ENCODE results near the gene UGT2B10.
"Not testable (repeated sequence)": the region's sequence is repeated elsewhere in the genome, so short reads cannot be mapped to it uniquely, and the experiment has no call there.

UGT2B10 gene

GRCh38 chr4:68815617-68816409 is at the start of gene UGT2B10:
UGT2B10 (plus strand) TSS chr4:68815994; CDS start chr4:68816020, 26 bp downstream.
- DNase-seq = not testable (repeated sequence)

DNA sequence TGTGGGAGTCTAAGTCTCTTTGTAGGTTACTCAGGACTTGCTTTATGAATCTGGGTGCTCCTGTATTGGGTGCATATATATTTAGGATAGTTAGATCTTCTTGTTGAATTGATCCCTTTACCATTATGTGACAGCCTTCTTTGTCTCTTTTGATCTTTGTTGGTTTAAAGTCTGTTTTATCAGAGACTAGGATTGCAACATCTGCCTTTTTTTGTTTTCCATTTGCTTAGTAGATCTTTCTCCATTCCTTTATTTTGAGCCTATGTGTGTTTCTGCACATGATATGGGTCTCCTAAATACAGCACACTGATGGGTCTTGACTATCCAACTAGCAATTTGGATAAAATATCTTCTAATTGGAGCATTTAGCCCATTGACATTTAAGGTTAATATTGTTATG is 44.0 kb upstream of the UGT2B10 start:
- not testable (repeated sequence) for DNase-seq

DNA sequence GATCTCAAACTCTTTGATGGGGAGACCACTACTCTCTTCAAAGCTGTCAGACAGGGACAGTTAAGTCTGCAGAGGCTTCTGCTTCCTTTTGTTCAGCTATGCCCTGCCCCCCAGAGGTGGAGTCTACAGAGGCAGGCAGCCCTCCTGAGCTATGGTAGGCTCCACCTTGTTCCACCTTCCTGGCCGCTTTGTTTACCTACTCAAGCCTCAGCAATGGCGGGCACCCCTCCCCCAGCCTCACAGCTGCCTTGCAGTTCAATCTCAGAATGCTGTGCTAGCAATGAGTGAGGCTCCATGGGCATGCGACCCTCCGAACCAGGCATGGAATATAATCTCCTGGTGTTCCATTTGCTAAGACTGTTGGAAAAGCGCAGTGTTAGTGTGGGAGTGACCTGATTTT is 42.1 kb upstream of the UGT2B10 start:
- DNase-seq = no peak

- no peak for DNase-seq
These were observed 35.6 kb upstream of the UGT2B10 start for GRCh38 chr4:68780232-68780631.

DNA sequence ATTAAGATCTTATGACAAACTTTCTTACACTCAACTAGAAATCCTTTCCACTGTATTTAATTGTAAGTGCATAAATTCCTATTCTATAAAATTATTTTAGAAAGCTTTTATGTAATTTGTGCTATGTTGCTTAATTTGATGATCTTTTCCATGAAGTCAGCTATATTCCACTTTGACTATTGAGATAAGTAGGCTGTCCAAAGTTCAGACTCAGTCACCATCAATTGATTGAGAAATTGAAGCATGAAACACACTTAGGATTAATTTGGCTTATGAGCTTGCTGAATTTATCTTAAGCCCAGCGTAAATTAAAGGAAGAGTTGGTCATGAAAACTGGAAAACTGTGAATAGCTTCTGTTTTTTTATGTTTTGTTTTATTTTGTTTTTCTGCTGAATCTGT is 18.7 kb upstream of the UGT2B10 start:
- DNase-seq = no peak

- DNase-seq = no peak
These were observed 18.2 kb upstream of the UGT2B10 start for GRCh38 chr4:68797618-68798017.

- DNase-seq = no peak
These were observed 12.8 kb upstream of the UGT2B10 start for GRCh38 chr4:68803013-68803412.

GRCh38 chr4:68808060-68808459 is 7.7 kb upstream of the UGT2B10 start:
- DNase-seq = no peak

DNA sequence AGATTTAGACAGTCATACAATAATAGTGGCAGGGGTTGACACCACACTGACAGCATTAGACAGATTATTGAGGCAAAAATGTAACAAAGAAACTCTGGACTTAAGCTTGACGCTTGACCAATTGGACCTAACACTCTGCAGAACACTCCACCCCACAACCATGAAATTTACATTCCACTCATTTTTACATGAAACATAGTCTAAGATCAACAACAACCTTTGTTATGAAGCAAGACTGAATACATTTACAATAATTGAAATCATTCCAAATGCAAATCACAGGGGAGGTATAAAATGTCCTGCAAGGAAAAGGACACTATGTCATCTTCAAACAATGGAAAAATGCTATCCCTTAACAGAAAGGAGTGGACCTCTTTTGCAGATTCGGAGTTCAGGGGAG is 4.9 kb upstream of the UGT2B10 start:
- DNase-seq = no peak

- DNase-seq = not testable (repeated sequence)
These were observed 844 bp downstream of the UGT2B10 start for GRCh38 chr4:68816410-68817265.

GRCh38 chr4:68817386-68817785 is 1.6 kb downstream of the UGT2B10 start:
- DNase-seq = no peak

- not testable (repeated sequence) for DNase-seq
These were observed 2.3 kb downstream of the UGT2B10 start for GRCh38 chr4:68818030-68818462.

- no peak for DNase-seq
These were observed 15.8 kb downstream of the UGT2B10 start for GRCh38 chr4:68831642-68832041.

DNA sequence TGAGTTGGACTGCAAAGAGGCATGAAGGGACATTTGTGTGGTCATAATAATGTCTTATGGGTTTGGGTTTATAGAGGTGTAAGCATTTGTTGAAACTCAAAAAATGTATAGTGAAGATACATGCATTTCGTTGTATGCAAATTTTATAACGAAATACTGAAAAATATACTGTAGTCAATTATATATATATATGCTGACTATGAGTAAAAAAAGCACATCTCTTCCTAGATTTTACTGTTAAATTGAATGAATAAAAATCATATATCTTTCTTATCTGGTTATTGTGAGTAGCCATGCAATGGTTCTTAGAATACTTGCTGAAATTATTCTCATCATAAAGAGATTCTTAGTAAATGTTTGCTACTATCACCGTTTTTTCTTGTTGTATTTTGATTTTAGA is 34.5 kb downstream of the UGT2B10 start:
- no peak for DNase-seq

GRCh38 chr4:68855771-68856170 is 40.0 kb downstream of the UGT2B10 start:
- no peak for DNase-seq

DNA sequence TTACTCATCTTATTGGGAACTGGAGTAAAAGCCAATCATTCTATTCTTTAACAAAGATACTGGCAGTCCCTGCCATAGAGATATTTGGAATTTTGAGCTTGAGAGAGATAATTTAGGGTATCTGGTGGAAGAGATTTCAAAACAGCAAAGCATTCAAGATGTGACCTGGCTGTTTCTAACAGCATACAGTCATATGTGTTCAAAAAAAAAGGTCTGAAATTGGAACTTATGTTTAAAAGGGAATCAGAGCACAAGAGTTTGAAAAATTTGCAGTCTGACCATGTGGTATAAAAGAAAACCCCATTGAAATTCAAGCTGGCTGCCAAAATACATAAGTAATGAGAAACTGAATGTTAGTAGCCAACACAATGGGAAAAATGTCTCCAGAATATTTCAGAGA is 42.2 kb downstream of the UGT2B10 start:
- DNase-seq = no peak

DNA sequence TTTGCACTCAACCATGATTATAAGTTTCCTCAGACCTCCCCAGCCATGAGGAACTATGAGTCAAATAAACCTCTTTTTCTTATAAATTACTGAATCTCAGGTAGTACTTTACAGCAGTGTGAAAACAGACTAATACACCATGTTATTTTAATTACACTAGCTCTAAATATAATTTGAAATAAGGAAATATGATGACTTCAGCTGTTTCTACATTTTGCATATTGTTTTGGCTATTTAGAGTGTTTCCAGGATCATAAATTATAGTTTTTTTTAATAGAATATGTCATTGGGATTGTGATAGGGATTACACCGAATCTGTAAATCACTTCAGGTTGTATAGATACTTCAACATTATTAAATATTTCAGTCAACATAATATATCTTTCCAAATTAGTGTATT is 43.9 kb downstream of the UGT2B10 start:
- DNase-seq = no peak

DNA sequence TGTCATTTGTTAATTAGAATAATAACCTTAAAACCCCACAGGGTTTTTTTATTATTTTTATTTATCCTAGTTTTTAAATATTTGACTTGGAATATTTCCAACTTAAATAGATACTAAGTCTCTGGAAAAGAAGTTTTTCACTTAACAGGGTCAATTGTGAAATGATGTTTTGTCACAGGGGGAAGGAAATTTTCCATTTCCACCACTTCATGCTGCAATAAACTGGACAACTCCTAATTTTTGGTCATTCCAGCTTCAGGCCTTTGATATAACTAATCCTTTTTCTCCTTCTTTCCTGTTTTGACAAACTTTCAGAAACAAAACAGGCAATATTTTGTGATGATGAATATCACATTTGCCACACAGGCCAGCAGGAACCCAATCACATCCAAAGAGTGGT is 45.3 kb downstream of the UGT2B10 start:
- no peak for DNase-seq

GRCh38 chr4:68864438-68865187 is 48.8 kb downstream of the UGT2B10 start:
- DNase-seq = no peak

DNA sequence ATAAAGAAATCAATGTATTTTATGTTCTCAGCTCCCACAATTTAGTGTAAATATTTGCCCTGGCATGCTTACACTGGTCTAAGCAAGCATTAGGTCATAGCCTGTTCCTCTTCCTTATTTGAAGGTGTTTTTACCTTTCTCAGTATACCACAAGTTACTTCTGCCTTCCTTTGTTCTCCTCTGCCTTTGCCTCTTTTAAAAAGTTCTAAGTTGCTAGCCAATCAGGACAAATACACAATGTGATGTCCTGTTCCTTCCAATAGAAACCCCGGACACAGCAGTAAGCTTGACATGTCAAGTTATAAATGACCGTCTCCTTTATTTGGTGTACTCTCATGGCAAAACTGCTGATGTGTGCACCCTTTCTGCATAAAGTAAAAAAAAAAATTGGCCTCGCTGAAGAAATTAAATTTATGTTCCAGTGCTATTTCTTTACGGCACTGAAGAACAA is 49.4 kb downstream of the UGT2B10 start:
- no peak for DNase-seq

GRCh38 chr4:68865760-68866159 is 50.0 kb downstream of the UGT2B10 start:
- no peak for DNase-seq

DNA sequence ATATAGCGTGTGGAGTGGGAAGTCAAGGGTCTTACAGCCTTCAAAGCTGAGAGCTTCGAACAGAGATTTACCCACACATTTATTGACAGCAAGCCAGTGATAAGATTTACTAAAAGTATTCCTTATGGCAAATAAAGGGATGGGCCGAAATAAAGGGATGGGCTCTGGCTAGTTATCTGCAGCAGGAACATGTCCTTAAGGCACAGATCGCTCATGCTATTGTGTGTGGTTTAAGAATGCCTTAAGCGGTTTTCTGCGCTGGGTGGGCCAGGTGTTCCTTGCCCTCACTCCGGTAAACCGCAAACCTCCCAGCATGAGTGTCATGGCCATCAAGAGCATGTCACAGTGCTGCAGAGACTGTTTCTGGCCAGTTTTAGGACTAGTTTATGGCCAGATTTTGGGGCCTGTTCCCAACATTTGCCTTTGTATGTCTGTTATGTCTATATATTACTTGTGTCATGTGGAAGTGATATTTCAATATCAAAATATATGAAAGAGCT is 53.5 kb downstream of the UGT2B10 start:
- DNase-seq = no peak

Data from CD4-positive, alpha-beta T cell treated with Interleukin-21 for 1 hour (primary cell).